ENCODE measurements around the gene STXBP1.
A peak's percentile ranks its signal among the peaks of the same experiment; 100 is the strongest.
"Not testable (repeated sequence)": the region's sequence is repeated elsewhere in the genome, so short reads cannot be mapped to it uniquely, and the experiment has no call there.

STXBP1 gene

GRCh38 chr9:127613583-127613954, 1.5 kb downstream of the STXBP1 start:
- DNase-seq = no peak

- no peak for DNase-seq
Measured at GRCh38 chr9:127614961-127615360, 2.9 kb downstream of the STXBP1 start.

GRCh38 chr9:127621339-127621970, 9.4 kb downstream of the STXBP1 start:
- DNase-seq = not testable (repeated sequence)

GRCh38 chr9:127626752-127627493, 14.8 kb downstream of the STXBP1 start:
- no peak for DNase-seq

- DNase-seq = no peak
Measured at GRCh38 chr9:127627494-127627855, 15.4 kb downstream of the STXBP1 start.

GRCh38 chr9:127628758-127629467, 16.8 kb downstream of the STXBP1 start:
- no peak for DNase-seq

GRCh38 chr9:127629468-127630081, 17.5 kb downstream of the STXBP1 start:
- DNase-seq = no peak

- DNase-seq = no peak
Measured at GRCh38 chr9:127633216-127633862, 21.3 kb downstream of the STXBP1 start.

GRCh38 chr9:127634021-127634420, 21.9 kb downstream of the STXBP1 start:
- no peak for DNase-seq

- no peak for DNase-seq
Measured at GRCh38 chr9:127634698-127635097, 22.6 kb downstream of the STXBP1 start.

GRCh38 chr9:127635201-127635735, 23.2 kb downstream of the STXBP1 start:
- DNase-seq = peak in 1 of 56 donors; percentile 4

- DNase-seq = no peak
Measured at GRCh38 chr9:127637322-127637847, 25.3 kb downstream of the STXBP1 start.

GRCh38 chr9:127640908-127641545, 28.9 kb downstream of the STXBP1 start:
- no peak for DNase-seq

- no peak for DNase-seq
Measured at GRCh38 chr9:127642082-127642740, 30.1 kb downstream of the STXBP1 start.

- DNase-seq = no peak
Measured at GRCh38 chr9:127644146-127644827, 32.2 kb downstream of the STXBP1 start.

GRCh38 chr9:127644943-127645342, 32.9 kb downstream of the STXBP1 start:
- DNase-seq = no peak

- DNase-seq = no peak
Measured at GRCh38 chr9:127647451-127647850, 35.4 kb downstream of the STXBP1 start.

- no peak for DNase-seq
Measured at GRCh38 chr9:127650518-127650917, 38.4 kb downstream of the STXBP1 start.
